G401.6 (cell line): Measurements from ENCODE around the gene SAP30L.

Experiments
- FAIRE-seq: peaks from 2 replicates; lab custom pipeline; 2012; peaks lifted over from hg19 to GRCh38; lab: Jason Lieb, UNC

The SAP30L gene

GRCh38 chr5:154421868-154422267 lies 23.9 kb upstream of the SAP30L start:
- FAIRE-seq, result no peak

GRCh38 chr5:154422298-154422697 lies 23.5 kb upstream of the SAP30L start:
- no peak for FAIRE-seq

GRCh38 chr5:154428208-154428607 lies 17.6 kb upstream of the SAP30L start:
- no peak for FAIRE-seq

- FAIRE-seq, result no peak
Measured at GRCh38 chr5:154429341-154429740, 16.5 kb upstream of the SAP30L start.

- no peak for FAIRE-seq
Measured at GRCh38 chr5:154430466-154430865, 15.3 kb upstream of the SAP30L start.

GRCh38 chr5:154430961-154431630 lies 14.7 kb upstream of the SAP30L start:
- no peak for FAIRE-seq

- FAIRE-seq, result no peak
Measured at GRCh38 chr5:154435226-154435625, 10.6 kb upstream of the SAP30L start.

DNA sequence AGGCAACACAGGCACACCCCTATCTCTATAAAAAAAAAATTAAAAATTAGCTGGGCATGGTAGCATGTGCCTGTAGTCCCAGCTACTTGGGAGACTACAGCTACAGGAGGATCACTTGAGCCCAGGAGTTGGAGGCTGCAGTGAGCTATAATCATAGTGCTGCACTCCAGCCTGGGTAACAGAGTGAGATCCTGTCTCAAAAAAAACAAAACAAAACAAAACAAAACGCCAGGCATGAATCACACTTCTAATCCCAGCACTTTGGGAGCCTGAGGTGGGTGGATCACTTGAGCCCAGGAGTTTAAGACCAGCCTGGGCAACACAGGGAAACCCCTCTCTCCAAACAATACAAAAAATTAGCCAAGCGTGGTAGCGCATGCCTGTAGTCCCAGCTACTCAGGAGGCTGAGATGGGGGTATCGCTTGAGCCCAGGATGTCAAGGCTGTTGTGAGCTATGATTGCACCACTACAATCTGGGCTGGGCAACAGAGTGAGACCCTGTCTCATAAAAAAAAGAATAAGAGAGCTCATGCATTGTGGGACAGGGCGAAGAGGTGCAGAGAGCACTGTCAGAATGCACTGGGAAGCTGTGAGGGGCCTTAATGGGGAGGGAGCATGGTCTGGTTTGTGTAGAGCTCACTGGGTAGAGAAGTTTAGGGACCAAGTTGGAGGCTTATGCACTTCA lies 8.4 kb upstream of the SAP30L start:
- no peak for FAIRE-seq

GRCh38 chr5:154440540-154440939 lies 5.3 kb upstream of the SAP30L start:
- no peak for FAIRE-seq

GRCh38 chr5:154442801-154443200 lies 3.0 kb upstream of the SAP30L start:
- no peak for FAIRE-seq

DNA sequence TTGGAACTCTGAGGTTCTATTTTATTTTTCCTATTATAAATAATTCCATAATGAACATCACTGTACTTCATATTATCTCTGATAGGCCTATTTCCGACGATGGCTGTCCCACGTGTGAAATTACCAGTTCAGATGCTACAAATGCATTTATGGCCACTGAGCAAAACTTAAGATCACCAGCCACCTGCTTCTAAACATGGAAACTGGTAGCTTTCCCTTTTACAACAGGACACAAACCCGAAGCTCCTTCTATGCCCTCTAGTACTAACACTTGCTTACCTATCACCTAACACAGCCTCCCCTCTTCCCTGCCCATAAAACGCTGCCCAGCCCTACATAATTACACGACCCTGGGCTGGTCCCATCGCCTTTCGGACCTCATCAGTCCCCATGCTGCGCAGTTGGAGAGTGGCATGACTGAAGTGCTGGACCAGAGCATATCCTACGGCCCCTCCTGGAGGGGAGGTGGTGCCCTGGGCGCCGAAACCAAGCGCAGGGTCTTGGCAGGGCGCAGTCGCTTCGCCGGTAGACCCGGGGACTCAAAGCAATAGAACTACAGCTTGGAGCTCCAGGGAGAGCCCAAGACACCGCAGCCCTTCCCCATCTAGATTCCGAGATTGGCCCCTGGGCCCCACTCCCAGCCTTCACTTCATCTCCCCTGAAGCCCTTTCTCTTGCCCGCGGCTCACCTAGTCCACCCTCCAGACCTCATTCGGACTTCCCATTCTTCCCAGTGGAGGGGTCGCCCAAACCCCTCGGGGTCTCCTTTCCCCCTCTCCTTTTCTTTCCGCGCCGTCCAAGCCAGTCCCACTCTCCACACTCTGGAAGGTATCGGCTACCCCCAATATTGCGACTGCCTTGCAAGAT lies 1.0 kb upstream of the SAP30L start:
- no peak for FAIRE-seq

DNA sequence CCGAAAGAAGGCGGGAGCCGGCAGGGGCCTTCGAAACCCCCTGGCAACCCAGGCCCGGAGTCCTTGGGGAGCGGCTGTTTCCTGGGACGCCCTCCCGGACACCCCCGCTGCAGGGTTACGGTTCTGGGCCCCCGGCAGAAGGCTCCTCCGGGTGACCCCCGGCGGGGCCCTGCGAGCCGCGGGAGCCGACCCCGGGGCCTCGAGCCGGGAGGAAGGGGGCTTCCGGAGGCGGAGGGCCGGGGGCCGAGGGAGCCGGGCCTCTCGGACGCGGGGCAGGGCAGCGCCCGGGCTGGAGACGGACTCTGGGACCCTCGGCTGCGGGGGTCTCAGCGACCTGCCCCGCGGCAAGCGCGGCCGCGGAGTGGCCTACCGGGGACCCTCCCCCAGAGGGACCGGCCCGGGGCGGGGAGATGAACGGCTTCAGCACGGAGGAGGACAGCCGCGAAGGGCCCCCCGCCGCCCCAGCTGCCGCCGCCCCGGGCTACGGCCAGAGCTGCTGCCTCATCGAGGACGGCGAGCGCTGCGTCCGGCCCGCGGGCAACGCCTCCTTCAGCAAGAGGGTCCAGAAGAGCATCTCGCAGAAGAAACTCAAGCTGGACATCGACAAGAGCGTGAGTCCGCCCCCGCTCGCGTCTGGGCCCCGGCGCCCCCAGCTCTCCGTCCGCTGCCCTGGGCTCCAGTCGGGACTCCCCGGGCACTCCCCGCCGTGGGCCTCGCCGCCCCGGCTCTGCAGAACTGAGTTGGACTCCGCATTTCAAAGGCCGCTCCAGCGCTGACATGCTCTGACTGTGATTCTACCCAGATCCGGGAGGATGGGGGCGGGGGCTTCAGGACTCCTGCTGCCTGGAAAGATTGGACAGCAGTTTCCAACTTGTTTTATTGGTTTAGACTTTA lies 645 bp downstream of the SAP30L start:
- no peak for FAIRE-seq

- FAIRE-seq, result no peak
Measured at GRCh38 chr5:154447089-154447725, 1.4 kb downstream of the SAP30L start.

DNA sequence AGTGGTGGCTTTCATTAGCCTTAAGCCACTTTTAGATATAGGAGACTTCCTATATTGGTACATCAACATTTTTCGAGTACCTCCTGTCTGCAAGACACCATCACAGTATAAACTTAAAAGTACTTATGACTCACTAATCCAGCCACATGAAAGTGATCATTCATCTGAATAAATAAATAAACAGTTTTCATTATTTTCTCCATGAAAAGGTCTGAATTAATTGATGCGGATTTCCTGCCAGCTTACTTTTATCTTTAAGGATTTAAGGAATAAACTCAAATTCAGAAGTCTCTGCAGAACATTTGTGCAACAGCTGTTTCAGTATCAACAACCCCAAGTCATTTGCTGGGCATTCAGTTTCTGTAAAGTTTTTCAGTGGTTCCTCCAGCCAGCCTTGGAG lies 4.0 kb downstream of the SAP30L start:
- FAIRE-seq, result no peak

DNA sequence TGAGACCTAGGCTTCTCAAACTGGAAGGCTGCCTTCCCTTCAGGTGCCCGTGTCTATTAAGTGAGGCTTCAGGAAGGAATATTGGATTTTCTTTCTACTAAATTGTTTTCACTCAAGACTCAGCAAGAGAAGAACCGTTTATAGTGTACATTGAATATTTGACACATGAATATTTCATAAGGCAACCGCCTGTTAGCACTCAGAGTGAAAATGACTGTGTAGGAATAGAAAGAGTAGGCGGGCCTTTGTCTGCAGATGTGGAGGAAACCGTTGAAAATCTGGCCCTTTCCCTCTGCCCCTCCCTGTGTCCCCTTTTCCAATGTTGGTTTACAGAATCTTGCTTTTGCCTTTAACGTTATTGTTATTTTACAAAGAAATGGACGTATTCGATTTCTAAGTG lies 6.2 kb downstream of the SAP30L start:
- FAIRE-seq, result no peak

DNA sequence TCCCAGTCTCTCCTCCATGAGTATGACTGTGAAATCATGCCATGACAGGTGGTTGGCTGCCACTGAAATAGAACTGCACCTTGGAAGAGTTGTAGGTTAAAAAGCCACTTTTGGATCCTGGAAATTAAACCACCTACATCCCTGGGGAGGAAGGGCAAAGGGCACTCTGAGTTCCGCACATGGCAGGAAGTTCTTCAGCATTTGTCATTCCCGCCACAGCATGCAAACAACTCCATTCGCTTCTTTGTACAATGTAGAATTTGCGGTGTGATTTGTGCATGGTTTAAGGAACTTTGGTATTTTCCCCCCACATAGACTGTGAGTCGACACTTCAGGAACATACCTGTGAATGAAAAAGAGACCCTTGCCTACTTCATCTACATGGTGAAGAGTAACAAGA lies 9.8 kb downstream of the SAP30L start:
- FAIRE-seq, result no peak

- no peak for FAIRE-seq
Measured at GRCh38 chr5:154456540-154456939, 10.7 kb downstream of the SAP30L start.

DNA sequence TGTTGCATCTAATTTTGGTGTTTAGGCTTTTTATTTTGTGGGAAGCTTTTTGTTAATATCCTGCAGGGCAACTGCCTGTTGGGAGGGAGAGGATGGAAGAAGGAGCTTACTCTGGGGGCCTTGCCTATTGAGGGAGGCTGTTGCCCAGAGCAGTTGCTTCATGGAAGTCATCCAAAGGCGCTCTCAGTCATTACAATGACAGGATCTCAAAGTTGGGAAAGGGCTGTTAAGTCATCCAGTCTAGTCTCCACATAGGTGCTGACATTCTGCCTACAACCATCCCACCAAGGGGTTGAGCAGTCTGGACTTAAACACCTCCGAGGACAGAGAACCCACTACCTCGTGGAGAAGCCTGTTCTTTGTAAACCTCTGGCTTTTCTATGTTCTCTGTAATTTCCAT lies 13.2 kb downstream of the SAP30L start:
- no peak for FAIRE-seq

DNA sequence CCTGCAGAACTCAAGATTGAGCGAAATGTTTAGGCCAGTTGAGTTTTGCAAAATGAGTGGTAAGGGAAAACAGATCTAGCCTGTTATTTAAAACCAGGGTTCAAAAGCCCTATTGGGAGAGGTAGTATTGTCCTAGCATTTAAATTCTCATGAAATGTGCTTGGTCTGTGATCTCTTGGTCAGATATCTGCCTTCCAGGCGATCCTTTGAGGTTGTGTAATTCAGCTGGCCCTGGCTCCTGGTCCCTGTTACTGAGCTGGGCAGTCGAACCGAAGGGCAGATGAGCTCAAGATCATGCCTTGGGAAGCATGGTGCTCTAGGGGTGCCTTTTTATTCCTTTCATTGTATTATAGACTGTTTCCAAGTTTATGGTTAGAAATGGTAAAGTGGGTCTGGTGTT lies 14.4 kb downstream of the SAP30L start:
- FAIRE-seq, result no peak

DNA sequence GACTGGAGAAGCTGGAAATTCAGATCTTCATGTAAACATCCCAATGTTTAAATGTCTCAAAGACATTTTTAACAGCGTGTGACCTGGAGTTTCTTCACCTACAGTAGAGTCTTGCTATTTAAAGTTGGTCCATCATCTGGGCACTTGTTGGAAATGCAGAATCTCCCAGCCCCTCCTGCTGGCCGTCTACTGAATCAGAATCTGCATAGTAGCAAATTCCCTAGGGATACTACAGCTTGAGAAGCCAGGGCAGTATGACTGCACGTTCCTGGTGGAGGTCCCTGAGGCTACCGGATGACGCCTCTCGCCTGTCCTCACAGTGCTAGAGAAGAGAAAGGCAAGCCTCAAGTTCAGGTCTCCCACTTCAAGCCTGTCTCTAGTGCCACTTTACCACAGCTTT lies 15.7 kb downstream of the SAP30L start:
- FAIRE-seq, result no peak

GRCh38 chr5:154464438-154464837 lies 18.6 kb downstream of the SAP30L start:
- FAIRE-seq, result no peak

DNA sequence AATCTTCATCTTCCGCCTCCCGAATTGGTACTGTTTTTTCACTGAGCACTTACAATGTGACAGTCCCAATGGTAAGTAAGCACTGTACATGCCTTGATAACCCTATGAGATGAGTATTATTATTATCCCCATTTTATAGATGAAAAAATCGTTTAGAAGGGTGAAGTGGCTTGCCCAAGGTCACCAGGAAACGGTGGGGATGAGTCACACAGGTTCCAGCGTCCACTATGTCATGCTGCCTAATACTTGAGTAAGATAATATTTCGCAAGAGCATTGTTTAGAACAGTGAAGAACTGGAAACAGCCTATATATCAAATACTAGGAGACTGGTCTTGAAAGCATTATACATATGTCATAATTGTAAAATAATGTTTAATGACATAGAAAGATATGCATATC lies 19.4 kb downstream of the SAP30L start:
- no peak for FAIRE-seq
